Activated CD4-positive, alpha-beta T cell treated with anti-CD3 and anti-CD28 coated beads for 4 hours (primary cell): ENCODE data around the gene SDCCAG8.

Experiments used
- DNase-seq, 2 donors: peaks; one replicate each; pipeline ENCODE4 v3.0.0-alpha.2; 2020

Gene SDCCAG8

DNA sequence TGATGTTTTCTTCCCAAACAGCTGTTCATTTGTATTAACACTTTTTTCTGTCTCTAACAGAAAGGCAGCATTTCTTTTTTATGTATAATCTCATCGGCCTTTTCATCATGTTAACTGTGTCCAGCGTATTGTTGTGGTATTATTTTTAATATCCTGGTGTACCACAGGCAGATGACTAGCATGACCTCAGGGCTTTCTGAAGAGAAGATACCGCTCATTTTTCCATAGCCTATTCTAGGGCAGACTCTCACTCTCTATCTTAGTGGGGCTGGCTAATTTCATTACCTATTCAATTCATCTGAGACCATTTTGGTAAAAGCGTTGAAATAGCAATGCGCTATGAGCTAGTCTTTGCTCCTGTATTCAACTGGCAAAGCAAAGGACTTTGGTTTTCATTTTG lies 209.9 kb downstream of the SDCCAG8 start:
- no peak for DNase-seq

DNA sequence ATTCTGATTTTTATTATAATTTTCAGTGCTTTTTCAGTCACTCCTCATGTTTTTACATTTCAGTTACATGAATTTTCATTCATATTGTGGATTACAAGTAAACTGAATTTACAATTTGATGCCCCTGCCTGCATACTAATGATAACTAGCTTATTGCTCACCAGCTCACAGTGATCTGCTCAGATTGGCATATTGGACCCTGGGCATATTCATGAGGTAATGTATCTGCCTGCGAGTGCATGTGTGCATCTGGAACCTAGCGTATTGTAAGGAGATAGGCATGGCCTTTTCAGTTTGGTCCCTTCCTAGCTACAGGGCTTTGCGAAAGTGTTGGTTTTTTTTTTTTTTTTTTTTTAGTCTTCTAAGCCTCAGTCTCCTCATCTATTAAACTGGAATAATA lies 213.7 kb downstream of the SDCCAG8 start:
- no peak for DNase-seq

DNA sequence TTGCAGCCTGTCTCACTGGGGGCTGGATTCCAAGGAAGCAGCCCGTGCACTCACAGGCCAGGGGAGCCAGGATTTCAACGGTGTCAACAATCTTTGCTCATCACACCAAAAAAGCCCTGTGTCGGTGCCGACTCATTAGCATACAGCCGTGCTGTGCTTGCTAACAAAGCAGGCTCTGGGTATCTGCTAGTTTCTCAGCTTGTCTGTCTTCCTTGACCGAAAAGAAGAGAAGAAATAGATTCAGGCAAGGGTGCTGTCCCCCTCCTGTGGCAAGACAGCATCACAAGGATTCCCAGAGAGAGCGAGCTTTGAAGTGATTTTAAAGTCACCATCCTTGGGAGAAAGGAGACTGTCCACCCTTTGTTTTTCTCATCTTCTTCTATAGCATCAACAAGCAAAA lies 214.7 kb downstream of the SDCCAG8 start:
- DNase-seq: no peak

DNA sequence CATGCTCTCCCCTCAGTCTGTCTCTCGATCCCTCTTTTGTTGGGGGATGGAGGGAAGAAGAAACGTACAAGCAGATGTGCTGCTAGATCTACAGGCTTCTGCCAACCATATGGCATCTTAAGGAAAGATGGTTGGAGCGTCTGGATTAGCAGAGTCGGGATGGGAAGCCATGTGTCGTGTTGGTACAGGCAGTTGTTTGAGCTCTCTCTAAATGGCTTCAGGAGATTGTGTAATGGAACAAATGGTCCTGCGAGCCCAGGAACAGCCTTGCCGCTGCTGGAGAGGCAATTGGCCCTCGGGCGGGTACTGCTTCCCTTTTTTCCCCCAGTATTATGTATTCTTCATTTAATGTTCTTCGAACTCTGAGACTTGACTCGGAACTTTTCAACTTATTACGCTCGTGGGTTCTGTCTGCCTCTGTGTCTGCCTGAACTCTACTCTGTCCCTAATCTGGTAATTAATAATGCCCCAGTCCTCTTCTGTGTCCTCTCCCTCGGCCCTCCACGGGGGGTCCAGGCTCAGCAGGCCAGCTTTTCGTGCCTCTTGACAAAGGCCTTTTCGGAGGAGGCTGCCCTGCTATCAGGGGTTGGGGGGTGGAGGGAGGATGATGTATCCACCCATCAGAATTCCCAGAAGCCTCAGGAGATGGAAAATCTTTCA lies 215.3 kb downstream of the SDCCAG8 start:
- no peak for DNase-seq

DNA sequence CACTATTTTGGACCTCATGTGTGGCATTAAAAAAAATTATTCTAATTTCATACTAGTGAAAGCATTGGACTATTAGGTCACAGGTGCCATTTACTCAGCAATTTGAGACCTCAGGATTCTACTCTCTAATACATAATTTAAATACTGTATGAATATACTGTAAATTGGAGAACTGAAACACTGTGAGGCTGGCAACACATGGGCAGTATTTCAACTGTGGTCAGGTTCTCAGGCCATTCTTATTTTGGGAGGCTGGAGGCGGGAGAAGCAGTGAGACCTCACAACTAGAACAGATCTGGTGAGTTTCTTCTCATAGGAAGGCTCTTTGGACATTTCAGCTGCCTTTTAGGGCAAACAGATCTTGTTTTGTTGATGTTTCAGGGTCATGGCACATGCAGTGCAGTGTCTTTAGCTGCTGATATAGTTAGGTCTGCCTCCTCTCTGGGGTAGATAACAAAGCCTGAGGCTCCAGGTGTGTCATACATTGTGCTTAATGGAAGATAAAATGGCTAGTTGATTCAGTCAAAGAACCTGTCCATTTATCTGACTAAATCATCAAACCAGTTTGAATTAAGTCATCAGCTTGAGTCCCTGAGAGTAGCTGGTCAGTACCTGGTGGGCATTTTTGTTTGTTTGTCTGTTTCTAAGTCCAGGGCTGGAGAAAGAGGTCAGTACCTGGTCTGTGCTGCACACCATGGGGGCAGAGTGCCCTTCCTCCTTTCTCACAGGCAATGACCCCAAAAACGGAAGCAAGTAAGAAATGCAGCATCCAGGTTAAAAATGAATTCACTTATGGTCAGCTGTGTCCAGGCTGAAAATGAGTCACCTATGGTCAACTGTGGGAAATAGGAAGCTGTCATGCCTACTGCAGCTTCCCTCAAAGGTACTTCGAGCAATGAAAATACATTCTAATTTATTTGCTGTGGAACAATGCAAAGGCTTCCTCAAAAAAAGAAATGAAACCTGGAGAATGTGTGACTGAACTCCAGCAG lies 216.2 kb downstream of the SDCCAG8 start:
- DNase-seq: no peak

DNA sequence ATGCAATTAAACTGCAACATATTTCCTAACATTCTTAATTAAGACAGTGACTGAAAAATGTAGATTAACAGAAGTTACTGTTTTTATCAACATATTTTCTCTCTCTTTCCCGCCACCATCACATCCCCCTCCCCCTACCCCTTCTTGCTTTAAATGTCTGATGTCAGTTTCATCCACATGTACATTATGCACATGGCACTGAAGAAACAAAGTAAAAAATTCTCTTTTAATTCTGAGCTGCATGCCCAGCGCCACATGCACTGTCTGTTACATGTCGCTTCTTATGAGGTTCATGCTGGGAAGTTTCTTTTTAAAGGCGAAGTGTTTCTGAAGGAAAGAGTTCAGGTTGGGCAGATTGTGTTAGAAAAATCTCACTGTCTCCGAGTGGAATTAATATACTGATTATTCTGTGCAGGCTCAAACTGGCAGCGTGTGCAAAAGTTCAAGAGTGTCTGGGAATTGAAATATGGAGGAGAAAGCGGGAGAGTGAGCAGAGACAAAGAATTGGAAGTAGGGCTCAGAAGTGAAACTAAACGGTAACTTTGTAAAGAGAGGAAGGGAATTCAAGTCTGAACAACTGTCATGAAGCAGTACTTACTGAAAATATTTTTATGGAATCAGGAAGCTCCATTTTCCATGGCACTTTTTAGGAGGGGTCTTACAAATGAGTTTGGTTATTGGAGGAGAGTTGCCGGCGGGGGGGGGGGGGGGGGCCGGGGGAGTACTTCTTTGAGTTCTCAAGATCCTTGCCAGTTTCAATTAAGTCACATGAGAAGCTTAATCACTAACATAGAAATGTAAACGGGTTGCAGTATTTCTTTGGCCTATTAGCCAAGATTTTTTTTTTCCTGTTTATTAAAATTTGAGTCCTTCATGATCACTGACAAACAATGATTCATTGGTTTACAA lies 217.6 kb downstream of the SDCCAG8 start:
- no peak for DNase-seq

DNA sequence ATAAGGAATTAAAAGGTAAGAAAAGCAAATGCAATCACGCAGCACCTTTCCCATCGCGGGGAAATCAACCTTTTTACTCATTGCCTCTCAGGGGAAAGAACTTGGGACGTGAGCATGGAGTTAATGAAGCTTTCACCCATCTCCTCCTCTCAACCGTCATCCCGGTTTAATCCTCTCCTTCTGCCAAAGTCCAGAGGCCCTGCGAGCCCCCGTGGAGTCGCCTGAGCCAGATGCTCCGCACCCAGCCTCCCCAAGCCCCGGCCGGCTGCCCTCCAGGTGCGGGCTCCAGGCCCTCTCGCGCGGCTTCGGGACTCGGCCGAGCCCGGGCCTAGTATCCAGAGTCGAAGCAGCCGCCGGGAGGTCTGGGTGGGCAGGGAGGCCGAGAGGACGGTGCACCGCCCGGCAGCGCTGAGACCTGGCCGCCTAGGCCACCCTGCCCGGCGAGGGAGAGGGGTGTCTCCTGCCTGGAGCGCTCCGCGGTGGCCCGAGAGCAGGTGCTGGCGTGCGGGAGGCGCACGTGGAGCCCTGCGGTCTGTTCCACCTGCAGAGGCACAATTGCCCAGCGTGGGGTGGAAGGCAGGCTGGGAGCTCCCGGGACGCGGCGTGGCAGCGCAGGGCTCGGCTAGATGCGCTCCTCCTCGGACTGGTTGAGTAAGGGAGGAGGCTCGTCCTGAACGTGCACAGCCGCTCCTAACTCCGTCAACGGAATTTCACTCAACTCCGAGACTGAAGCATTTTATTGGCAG lies 218.5 kb downstream of the SDCCAG8 start:
- no peak for DNase-seq

DNA sequence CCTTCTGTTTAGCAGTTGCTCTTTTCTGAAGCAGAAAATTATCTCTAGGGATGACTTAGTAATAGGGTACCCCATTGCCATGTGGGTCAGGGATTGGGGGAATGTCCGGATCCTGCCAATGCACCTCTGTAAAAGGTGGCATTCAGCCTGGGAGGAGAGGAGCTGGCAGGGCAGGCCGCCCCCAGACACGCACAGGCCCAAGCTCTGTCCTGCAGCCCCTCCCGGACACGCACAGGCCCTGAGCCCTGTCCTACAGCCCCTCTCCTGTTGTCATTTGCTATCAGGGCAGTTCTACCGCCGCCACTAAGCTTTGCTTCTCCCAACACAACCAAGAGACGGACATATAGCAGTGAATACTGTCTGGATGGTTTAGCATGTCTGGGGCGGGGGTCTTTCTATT lies 219.1 kb downstream of the SDCCAG8 start:
- DNase-seq: no peak

DNA sequence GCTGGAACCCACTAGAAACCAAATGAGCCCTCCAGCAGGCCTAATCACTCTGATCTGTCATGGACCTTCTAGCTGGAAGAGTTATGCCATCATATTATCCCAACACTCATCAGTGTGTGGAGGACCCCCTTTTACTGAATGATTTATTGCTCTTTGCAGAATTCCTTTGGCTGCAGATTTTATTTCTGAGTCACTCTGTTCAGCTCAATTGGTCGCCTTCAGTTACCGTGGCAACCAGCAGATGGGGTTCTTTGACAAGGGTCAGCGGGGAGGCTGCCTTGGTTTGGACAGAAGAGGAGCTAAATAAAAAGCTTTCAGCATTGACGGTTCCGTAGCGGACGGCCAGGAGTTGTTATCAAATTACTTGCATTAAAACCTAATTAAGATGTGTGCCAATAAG lies 220.1 kb downstream of the SDCCAG8 start:
- DNase-seq: no peak

DNA sequence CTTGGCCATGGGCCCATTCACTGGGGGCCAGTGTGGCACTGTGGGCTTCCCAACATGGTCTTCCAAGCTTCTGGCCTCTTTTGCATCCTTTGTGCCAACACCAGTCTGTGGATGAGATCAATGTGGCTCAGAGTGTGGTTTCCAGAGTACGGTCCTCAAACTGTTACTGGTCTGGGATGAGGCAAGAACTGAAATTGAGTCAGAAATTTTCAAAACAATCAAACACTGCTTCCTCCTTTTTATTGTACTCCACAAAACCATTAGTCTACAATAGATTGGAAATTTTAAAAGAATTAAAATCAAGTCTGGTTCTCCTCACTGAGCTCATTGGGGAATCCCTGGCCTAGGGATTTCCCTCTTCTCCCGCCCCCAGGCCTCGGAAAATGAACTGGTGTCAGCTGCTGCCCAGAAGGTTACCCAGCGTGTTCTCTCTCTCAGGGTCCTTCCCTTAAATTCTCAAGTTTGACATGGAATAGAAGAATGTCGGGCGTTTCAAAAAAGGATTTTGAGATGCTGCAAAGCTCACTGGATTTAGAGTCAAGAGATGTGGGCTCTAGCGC lies 222.0 kb downstream of the SDCCAG8 start:
- DNase-seq: no peak

DNA sequence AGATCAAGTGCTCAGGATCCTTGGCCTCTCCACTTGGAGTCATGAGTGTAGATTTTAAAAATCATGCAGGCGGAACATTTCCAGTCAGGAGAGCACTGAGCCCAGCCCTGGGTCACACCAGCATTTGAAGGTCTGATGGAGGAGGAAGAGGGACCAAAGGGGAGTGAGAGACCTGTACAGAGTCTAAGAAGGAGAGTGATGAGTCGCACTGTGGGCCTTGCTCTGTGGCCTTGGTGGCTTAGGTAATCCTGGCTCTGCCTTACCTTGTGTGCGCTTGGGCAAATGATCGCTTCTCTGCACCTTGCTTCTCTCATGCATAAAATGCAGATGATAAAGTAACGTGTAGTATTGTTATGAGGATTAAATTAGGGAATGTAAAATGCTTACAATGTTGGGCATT lies 225.3 kb downstream of the SDCCAG8 start:
- DNase-seq: no peak

DNA sequence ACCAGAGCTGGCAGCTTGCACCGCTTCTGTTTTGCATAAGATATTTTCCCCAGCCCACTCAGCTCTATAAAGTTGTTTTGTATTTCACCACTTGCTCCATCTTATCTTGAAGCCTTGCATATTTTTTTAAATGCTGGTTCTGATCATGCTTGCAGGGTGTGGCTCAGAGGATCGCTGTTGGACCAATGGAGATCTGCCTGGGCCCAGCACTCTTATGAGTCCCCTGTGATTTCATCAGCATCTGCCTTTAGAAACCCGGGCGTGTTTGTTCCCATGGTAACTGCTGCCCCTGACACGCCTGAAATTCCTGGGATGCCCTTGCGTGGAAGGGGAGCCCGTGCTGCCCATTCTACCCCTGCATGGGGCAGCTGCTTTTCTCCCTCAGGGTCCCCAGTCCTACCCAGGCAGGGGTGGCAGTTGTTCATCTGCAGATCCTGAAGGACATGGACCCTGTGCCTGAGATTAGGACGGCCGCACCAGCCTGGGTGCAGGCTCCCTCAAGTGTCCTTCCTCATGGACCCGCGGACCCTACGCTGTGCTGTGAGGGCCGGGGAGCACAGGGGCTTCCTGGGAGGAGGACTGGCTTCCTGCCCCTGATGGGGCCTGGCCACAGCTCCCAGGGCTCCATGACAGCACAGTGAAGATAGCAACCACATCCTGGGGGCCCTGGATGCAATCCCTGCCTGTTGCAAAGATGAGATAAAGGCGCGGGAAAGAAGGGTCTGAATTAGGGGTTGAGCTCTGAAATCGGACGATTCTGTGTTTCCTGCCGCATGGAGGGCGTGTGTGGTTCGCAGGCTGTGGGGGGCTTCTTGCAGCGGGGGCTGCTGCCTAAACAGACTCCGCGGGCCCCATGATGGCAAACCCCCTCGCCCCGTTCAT lies 226.5 kb downstream of the SDCCAG8 start:
- no peak for DNase-seq

DNA sequence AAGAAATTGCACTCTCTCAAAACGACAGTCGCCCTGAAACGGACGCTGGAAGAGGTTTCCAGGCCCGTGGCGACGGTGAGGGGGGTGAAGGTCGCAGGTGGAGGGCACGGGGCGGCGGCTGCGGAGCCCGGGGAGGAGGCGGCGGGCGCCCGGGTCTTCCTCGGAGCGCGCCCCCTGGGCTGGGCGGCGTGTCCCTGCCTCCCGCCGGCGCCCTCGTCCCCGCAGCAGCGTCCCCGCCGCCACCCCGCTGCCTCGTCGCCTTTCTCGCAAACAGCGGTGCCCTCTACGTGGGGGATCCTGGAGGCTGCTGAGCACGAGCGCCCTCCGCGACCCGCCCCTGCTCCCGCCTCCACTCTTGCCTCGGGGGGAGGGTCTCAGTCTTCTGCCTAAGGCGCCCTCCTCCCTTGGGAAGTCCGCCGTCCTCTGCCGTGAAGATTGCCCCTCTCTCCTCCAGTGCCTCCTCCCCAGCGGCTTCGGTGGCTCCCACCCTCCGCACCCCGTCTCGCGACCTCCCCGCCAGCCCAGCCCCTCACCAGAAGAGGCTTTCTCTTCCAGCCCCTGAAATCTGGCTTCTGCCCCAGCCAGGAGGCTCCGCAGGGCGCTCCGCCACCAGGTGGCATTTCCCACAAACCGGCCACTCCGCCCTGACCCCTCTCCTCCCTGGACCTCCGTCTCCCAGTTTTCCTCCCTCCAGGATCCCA lies 227.4 kb downstream of the SDCCAG8 start:
- no peak for DNase-seq

DNA sequence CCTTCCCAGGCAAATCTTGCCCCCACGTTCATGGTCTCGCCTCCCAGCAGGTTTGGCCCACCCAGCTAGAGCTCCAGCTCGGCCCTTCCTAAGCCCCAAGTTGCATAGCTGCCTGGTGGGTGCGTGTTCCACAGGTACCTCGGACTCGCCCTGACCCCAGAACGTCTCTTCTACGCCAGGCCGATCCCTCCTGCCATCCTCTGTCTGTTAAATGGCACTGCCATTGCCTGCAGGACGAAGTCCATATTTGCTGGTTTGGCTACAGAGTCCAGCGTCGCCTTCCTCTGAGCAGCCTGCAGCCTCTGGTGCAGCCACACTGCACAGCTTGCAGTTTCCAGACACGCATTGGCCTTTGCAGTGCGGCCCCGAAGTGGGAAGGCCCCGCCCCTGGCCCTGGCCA lies 228.1 kb downstream of the SDCCAG8 start:
- DNase-seq: no peak

DNA sequence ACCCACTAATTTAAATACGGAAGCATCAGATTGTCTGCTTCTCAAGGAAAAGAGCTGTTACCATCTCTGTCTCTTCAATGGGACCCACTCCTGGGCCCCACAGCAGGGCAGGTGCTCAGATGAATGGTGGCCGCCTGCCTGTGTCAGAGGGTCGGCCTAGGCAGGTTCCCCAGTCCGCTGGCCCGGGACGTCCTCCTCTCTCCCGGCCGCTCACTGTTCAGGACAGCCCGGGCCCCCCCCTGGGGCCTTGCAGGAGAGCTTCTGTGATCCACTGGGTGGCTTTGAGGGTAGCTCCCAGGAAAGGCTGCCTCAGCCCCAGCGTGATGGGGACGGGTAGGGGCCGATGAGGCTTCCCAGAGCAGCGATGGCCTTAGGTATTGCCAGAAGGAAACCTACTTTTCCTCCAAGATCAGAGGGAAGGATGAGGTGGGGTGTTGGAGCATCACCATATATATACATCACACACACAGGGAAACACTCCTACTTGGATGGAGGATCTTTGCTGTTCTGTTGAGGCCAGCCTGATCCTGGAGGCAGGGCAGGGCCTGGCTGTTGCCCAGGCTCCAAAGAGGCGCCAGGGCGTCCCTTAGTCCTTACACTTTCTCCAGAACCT lies 231.3 kb downstream of the SDCCAG8 start:
- no peak for DNase-seq

DNA sequence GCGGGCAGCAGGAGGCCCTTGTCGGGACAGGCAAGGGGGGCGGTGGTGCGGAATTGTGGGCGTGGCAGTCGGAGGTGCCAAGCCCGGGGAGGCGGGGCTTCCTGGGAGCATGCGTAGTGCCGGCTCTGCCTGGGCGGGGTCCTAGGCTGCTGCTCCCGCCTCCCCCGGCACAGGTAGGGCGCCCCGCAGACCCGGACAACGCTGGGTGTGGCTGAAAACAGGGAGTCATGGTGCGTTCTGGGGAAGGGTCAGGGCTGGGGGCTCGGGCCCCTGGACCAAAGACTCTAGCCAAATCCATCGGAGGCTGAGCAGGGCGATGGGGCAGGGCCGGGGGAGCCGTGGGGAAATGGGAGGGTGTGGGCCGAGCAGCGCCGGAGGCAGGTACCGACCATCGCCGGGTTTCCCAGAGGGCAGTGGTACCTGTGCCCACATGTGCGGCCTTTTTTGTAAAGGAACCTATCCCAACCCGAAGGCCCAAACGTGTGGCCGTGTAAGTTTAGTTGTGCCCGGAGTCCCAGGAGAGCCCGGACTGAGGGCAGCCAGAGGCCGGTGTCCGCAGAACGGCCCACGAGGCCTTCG lies 231.9 kb downstream of the SDCCAG8 start:
- no peak for DNase-seq

DNA sequence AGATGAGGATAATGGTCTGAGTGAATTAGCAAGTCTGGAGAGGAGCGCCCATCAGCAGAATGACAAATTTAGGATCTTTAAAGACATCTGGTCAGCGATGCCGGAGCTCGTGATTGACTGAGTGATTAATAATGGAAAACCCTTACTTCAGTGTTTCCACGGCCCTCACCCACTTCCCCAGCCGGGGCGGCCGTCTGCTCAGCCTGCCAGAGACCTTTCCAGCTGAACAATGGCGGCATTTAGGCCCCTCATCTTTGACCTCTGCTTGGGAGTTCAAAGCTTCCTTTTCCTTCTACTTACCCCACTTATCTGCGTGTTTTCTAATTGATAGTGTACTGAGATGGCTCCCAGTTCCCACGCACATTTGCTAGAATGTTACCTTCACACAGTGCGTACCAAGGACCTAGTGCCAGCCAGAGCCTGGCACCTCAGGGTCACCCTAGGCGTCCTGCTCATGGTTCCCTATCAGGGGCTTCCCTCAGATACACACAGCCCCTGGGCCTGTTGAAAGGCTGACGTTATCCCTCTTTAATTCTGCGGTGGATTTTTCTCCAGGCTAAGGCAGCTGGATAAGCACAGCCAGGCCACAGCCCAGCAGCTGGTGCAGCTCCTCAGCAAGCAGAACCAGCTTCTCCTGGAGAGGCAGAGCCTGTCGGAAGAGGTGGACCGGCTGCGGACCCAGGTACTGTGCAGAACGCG lies 232.8 kb downstream of the SDCCAG8 start:
- DNase-seq: no peak

DNA sequence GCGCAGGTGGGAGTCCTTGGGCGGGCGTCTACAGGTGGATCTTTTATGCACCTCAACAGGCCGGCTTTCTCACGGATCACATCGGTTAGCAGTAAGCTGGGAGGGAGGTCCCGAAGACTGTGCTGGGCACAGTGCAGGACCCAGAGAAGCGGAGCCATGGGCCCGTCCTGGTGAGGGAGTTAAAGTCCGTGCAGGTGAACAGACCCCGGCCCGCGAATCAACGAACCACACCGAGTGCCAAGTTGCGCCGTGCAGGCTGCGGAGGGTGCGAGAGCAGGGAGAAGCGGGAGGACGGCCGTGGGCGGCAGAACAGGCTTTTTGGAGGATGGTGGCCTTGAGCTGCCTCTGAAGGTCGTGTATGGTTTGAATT lies 233.3 kb downstream of the SDCCAG8 start:
- DNase-seq: no peak
